HG02885 (cell line): ENCODE data around the gene VSTM2B.

Source experiments
- ATAC-seq: cut with Tn5 transposase; IDR thresholded peaks from one replicate; pipeline ENCODE4 v1.9.1; 2021; ENCODE audit warnings: mild to moderate bottlenecking; ENCODE audit not compliant: unreplicated experiment, poor library complexity

VSTM2B gene

DNA sequence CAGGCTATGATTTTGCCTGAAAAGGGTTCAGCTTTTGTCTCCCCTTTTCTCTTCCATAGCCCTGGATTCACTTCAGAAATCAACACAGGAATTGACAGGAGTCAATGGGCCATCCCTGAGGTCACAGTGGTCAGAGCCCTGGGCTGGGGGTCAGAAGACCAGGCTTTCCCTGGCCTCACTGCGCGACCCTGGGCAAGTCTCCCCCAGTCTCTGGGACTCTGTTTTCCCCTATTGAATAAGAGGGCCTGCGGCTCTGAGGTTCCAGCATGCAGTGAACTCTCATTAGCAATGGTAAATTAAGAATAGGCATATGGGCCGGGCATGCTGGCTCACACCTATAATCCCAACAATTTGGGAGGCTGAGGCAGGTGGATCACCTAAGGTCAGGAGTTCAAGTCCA lies 30.7 kb upstream of the VSTM2B start:
- no peak for ATAC-seq

DNA sequence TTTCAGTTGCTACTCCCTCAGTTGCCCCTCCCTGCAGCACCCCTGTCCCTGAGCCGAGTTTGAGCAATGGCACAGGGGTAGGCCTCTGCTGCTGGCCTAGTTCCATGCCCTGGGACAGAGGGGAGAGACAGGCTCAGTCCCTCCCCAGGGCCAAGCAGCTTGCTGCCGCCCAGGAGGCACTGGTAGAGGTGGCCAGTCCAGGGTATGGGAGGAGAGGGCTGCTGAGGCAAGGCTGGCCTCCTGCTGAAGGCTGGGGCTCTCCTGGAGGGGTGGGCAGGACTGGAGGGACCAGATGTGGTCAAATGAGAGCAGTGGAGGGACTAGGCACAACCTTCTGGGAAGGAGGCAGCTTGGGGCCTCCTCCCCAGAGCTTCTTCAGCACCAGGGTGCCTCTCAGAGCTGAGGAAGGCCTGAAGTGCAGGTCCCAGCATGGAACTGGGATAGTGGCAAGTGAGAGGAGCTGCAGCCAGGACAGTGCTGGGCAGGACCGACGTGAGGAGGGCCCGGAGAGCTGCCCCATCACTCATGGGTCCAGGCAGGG lies 29.8 kb upstream of the VSTM2B start:
- ATAC-seq, result no peak

DNA sequence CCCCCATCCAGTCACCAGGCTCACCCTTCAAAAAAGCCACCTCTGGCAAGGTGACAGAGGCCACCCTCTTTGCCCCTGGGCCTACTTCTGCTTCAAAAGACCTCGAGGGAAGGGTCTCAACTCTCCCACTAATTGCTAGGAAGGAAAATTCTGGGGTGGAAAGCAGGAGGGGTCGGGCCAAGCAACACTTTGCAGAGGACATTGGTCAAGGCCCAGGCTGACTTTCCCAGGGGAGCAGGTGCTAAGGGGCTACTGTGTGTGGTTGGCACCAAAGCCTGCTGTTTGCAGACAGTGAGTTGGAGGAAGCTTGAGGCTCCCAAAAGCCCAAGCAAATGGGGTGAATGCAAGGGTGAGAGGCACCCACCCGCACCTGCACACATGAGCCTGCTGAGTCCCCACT lies 28.6 kb upstream of the VSTM2B start:
- no peak for ATAC-seq

DNA sequence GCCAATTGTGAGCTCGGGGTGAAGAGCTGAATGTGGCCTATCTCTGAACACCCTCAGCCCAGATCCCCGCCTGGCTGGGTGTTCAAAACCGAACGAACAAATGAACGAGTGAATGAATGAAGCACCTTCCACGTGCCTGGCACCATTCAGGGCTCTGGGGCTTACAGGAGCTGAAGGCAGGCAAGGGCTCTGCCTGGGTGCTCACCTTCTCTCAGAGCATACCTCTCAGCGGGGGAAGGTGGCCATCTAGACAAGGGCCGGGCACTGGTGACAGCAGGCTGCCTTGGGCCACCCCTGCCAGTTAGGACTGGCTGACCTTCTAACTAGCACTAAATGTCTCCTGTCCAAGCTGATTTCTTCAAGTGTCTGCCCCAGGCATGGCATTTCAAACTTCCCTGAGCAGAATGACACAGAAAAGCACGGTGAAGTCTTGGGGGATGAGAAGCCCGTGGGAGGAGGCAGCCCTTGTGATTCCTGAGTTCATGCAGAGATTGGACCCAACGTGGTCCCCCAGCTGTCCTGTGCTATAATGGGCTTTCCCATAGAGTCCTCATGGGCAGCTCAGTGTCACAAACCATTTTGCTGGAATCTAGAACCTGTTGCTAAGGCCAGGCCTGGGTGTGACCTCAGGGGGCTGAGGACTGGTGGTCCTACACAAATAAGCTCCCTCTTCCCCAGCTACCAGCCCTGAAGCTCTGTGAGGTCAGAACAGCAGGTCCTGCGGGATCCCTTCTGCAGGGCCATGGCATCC lies 27.9 kb upstream of the VSTM2B start:
- ATAC-seq, result no peak

DNA sequence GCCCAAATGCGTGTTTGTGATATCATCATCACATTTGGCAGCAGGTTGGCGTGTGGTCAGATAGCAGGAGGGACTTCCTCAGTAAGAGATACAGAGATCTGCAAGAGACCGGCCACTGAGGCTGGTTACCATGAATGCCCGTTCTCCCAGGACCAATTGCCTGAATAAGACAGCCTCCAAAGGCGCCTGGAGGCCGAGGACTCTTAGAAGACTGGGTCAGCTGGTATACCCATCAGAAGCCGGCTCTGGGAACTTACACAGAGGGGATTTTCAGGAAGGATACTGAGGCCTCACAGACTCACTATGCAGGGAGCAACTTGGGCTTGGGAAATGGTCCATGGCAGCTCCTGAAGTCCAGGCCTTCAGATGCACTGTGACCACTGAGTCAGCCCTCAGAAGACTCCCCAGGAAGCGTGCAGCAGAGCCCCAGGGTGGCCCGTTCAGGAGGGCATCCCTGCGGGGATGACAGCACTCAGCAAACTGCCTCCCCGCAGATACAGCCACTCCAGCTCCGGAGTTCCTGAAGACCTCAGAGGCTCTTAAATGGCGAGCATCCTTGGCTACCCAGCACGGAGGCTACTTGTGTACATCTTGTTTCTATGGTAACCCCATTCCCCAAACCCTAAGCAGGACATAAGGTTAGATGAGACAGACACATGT lies 26.4 kb upstream of the VSTM2B start:
- ATAC-seq, result no peak

DNA sequence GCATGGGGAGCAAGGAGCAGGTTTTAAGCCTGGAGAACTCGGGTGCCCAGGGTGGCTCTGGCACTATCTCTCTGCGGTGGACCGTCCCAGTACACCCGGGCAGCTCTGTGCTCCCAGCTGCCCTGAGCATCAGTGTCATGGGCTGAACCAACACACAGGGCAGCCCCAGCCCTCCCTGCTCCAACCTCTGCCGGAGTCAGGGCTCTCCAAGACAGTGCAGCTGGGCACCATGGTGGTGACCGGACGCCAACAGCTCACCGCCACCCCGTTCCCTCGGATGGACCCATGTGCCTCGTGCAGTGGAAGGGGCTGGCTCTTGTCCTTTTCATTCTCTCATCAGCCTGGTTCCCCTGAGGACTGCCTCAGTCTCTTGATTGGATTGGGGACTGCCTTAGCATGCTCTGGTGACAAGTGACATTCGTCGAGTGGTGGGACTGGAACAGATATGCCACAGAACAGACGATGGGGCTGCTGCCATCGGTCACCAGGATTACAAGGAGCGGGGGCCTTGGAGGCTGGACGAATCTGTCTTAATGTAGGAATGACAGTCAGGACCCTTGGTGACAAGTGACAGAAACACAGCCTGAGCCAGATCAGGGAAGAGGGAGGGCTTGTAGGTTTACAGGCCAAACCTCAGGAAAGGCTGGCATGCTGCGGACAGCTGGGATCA lies 25.7 kb upstream of the VSTM2B start:
- ATAC-seq, result no peak

DNA sequence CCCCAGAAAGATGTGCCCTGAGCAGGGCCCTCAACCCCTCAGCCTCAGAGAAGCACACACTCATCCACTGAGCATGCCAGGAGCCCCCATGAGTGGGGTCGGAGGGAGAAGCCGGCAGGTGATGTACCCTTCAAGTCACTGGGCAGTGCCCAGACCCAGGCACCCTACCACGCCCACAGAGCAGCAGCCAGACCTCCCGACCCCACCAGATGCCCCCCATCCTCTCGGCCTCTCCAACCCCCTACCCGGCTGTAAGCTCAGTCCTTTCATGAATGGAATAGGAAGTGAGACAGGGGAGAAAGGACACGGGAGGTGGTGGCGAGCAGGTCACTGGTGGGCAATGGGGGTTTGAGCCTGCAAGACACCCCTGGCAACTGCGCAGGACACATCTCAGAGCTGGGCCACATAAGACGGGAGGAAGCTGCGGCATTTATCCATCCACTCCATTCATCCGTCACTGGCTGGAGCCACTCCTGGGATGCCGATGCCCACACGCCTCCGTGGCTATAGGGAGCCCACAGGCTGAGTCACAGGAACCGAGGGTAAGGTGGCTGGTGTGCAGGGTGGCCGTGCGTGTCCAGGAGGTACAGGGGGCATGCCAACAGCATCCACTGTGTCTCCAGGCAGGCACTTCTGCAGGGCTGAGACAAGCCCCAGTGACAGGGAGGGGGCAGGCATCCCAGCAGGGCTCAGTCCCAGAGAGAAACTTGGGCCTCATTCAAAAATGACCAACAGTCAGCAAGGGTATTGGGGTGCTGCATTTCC lies 23.8 kb upstream of the VSTM2B start:
- ATAC-seq, result no peak

DNA sequence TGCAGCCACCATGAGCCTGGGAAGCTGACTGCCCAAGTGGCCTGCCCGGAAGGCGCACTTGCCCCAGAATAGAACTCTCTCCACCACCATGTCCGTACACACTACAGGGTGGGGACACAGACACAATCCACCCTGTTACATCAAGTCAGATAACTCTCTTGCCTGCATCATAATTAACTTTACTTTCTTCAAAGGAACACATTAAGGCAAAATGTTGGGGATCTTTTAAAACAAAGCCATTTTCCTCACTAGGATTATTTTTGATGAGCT lies 23.3 kb upstream of the VSTM2B start:
- no peak for ATAC-seq

DNA sequence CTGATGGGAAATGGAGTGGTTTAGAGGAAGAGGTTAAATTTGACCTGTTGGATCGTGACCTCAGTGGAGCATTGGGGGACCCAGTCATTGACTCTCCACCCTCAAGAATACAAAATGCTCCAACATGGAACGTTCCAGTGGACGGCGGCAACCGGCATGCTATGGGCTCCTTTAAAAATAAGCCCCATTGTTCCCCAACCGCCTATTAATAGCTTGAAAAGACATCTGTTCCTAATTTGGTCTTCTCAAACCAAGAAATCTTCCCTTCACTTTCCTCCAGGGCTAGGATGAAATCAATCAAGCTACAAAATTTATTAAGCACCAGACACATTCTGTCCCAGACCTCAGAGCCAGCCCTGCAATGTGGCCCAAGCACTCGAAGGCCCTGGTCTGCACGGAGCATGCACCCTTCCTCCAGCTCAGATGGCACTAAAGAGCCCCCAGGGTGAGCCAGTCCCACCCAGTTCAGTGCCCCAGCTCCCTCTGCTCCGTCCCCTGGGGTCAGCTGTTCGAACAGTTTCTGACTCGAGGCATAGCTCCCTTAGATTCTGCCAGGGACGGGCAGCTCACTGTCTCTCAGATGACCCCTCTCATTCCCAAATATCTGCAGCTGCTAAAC lies 22.5 kb upstream of the VSTM2B start:
- ATAC-seq, result no peak

DNA sequence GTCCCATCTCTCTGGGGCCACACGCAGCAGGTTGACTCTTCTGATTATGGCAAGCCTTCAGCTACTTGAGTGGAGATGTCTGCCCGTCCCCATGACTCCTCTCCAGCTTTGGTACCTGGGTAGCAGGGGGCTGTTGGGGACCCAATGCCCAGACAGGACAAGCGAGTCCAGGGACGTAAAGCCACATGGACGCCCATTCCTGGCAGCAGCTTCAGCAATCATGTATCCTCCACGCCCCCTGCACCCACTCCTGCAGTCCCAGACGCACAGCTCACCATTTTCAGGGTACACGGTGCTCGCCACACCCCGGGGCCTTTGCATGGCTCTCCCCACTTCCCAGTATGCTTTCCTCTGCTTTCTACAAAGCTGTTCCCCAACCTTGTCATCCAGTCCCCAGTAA lies 22.0 kb upstream of the VSTM2B start:
- ATAC-seq, result no peak

DNA sequence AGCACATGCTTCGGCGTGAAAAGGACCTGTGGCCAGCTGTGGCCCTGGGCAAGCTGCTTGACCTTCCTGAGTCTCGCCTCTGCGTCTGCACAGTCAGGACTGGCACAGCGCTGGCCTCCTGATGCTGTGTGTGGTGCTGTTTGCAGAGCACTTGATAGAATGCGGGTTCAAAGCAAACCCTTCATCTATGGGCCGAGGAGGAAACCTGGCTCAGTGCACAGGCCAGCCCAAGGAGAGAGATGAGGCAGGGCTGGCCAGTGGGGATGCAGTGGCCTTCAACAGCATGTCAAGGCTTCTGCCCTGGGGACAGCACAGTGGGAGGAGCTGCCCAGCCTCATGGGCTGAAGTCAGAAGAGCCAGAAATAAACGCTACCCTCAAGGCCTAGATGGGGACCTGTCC lies 21.3 kb upstream of the VSTM2B start:
- no peak for ATAC-seq

DNA sequence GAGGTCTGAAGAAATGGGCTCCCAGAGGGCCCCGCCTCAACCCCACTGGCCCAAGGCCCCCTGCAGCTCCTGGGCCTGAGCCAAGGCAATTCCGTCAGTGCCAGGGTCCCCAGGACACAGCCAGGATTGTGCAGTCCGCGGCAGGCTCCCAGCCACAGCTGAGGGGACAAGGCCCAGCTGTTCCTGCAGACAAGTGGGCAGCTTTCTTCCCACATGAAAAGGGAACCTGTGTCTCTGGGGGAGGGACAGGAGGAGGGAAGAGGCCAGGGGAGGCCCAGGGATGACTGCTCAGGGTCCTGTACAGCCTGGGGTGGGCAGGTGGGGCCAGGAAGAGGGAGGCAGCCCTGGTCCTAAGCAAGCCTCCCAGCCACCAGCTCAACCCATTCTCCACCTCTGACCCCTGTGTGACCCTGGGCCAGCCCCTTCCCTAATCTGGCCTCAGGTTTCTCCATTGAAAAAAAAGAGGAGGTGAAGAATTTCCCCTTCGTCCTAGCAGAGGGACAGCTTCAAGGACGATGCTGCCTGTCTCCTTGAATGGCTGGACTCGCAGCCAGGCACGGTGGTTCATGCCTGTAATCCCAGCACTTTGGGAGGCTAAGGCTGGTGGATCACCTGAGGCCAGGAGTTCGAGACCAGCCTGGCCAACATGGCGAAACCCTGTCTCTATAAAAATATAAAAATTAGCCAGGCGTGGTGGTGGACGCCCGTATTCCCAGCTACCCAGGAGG lies 20.5 kb upstream of the VSTM2B start:
- ATAC-seq, result no peak

DNA sequence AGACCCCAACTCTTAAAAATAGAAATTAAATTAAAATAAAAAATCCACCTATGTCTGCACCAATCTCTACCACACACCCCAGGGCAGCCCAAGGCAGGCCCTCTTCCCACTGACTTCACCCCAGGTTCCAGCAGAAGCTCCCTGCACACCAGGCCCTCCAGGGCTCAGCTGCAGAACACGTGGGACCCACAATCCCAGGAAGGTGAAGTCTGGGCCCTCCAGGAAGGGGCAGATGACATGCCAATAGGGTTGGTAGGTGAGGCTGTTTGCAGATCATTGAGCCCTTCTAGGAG lies 19.2 kb upstream of the VSTM2B start:
- ATAC-seq, result no peak

DNA sequence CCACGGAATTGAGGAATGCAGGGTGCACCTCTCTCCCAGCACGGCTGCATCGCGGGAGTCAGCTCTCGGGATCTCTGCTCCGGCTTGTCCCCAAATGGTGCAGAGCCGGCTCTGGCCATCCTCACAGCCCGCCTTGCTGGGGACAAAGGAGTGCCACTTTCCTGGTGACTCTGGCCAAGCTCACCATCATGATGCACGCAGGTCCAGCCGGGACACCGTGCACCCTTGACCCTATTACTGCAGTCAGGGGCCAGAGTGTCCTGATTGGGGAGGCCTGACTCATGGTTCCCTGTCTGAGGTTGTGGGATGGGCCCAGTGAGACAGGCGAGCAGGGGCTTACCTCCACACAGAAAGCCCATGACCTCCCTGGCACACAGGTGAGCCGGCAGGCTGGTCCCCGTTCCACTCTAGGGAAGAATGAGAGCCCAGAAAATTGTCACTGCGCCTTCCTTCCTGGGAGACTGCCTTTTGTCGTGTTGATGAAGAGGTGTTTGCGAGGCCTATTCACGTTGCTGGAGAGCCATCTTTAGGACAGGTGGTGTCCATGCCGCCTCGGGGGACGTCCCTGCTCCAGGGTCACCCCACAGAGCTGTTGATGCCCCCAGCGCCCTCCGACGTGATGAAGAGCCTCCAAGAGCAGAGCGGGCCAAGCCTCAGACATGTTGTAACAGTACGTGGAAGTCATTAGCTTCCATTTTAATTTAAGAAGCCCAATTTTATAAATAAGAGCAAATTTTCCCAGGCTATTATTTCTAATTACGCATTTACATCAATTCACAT lies 18.5 kb upstream of the VSTM2B start:
- no peak for ATAC-seq

DNA sequence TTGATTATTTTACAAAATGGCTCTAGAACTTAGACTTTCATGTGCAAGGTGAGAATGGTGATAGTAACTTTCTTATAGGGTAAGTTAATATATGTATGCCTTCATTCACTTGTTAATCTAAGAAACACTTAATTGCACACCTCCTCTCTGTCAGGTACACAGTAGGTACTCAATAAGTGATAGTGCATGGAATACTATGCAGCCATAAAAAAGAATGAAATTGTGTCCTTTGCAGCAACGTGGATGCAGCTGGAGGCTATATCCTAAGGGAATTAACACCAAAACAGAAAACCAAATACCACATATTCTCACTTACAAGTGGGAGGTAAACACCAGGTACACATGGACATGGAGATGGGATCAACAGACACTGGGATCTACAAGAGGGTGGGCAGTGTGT lies 17.6 kb upstream of the VSTM2B start:
- ATAC-seq, result no peak

DNA sequence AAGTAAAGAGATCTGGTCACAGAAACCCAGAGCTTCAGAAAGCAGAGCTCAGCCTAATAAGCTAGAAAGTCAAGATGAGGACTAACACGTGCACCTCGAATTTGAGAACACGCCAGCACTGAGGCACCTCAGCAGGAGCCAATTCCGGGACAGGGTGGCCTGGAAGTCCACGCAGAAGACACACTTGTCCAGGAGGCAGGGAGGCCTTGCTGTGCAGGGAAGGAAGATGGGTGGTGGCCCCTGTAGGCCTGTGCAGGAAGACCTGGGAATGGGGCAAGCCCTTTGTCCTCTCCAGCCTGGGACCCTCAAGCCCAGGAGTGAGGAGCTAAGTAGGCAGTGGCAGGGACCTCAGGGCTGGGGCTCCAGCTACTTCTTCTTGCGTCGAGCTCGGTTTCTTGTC lies 16.3 kb upstream of the VSTM2B start:
- ATAC-seq, result no peak

DNA sequence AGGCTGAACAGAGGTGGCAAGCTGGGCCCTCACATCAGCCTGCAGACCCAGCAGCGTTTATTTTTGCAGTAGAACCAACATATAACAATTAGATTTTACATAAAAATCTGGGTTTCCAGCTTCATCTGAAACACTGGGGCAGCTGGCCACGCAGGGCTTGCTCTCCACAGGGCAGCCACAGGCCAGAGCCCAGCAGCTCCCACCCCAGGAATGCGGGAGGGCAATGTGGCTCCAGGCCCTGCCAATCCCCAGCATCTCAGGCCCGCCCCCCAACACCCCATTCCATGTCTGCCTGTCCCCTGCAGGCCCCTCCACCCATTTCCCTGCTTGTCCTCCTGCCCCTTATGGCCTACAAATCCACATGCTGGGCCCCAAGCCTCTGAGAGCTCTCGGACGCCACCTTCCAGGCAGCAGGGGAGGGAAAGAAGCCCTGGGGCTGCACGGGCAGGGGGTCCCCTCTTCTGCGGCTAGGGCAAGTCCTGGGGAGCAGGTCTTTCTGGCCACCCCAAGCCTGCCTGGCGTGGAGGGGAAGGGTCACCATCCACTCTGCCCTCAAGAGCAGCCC lies 15.0 kb upstream of the VSTM2B start:
- ATAC-seq, result no peak

DNA sequence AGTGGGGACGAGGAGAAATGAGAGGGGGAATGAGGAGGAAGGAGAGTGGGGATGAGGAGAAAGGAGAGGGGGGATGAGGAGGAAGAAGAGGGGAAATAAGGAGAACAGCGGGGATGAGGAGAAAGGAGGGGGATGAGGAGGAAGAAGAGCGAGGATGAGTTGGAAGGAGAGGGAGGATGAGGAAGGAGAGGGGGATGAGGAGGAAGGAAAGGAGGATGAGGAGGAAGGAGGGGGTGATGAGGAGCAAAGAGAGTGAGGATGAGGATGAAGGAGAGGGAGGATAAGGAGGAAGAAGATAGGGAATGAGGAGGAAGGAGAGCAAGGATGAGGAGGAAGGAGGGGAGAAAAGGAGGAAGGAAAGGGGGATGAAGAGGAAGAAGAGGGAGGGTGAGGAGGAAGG lies 14.0 kb upstream of the VSTM2B start:
- ATAC-seq, result no peak

DNA sequence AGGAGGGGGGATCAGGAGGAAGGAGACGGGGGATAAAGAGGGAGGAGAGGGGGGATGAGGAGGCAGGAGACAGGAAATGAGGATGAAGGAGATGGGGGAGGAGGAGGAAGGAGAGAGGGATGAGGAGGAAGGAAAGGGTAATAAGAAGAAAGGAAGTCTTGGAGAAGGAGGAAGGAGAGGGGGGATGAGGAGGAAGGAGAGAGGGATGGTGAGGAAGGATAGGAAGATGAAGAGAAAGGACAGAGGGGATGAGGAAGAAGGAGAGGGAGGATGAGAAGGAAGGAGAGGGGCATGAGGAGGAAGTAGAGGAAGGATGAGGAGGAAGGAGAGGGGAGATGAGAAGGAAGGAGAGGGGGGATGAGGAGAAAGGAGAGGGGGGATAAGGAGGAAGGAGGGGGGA lies 13.0 kb upstream of the VSTM2B start:
- no peak for ATAC-seq
